ENCODE data around the gene ENSA.
A peak's percentile ranks its signal among the peaks of the same experiment; 100 is the strongest.

- no peak for TF ChIP-seq POU2F2 (IDR thresholded peaks at IDR 0.05; ENCODE audit: low read depth, low read length)
- TF ChIP-seq POLR2AphosphoS5 (IDR thresholded peaks at IDR 0.05; ENCODE audit: low read depth, low read length) = peak; percentile 20; the same call in 1 of the 2 replicates
These were observed 52.4 kb downstream of the ENSA start for GRCh38 chr1:150576794-150577556.

Data from GM12891 (cell line).